ENCODE results near the gene TBC1D9.

DNA sequence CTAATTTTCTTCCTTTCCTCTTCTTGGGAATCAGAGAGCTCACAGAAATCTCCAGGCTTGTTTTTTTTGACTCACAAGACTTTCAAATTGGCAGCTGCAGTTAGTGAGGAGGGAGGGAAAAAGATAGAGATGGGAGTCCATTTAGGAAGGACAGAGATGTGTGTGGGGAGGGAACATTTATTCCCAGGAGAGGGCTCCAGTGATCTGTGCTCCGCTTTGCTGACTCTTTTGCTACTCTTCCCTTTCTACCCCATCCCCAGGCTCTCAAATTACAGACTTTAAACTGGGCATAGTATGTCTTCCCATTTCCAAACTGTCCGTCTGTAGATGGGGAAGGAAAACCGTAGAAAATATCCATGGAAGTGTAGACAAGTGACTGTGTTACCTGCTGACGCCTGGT lies 148.3 kb downstream of the TBC1D9 start:
- no peak for TF ChIP-seq CTCF (IDR thresholded peaks at IDR 0.05)
- TF ChIP-seq POLR2A (IDR thresholded peaks at IDR 0.05) = no peak

Data from right lobe of liver (tissue), 4 donors.